Measurements from ENCODE around the gene CPXM1. TPM values are rescaled to one million over a fixed set of nuclear protein-coding genes. Genes with fewer than 3 reads are reported as not detected.
A peak's percentile ranks its signal among the peaks of the same experiment; 100 is the strongest.

The CPXM1 gene
- polyA plus RNA-seq, 2 donors, result 0.28 to 2.5 TPM

DNA sequence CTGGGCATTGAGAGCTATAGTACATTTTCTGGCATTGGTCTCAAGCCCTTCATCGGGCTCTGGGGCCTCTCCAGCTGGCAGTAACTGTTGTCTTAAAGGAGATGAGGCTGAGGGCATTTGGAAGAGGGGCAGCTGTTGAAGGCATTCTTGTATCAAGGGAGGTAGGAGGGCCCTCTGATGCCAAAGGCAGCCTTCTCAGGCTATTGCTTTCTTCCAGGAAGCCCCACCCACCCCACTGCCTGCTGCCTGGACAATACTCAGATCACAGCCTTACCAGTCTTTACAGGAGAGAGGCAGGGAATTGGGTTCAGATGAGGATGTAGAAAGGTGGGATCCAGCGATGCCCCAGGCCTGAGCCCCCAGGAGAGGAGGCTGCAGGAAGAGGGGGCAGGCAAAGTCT lies 46.0 kb downstream of the CPXM1 start:
- Histone ChIP-seq H3K4me1 (ENCODE audit: control insufficient read depth in 2 of 2, insufficient read depth in 2 of 2, low read length in 1 of 2) (peaks cover 9 to 12% of the 10 kb centered on the region in 2 donors), H3K36me3 (ENCODE audit: control insufficient read depth in 2 of 2, insufficient read depth in 2 of 2, low read length in 1 of 2) (no peaks in the 10 kb centered on the region), H3K9me3 (ENCODE audit: control insufficient read depth in 2 of 2, insufficient read depth in 1 of 2, low read depth in 1 of 2, low read length in 1 of 2) (no peaks in the 10 kb centered on the region), H3K4me3 (ENCODE audit: low read depth in 1 of 2, low read length in 2 of 2) (no peak overlapping the region), H3K27ac (ENCODE audit: low read depth in 2 of 2, low read length in 1 of 2) (no peak overlapping the region), H3K27me3 (ENCODE audit: control insufficient read depth in 1 of 2, insufficient read depth in 2 of 2, low read length in 2 of 2) (no peaks in the 10 kb centered on the region)
- 57 to 69% methylated on average over 2 of the region's 2 CpGs for WGBS, 2 donors

- H3K27me3 ChIP-seq (ENCODE audit: control insufficient read depth in 1 of 2, insufficient read depth in 2 of 2, low read length in 2 of 2), result no peaks in the 10 kb centered on the region
- H3K36me3 ChIP-seq (ENCODE audit: control insufficient read depth in 2 of 2, insufficient read depth in 2 of 2, low read length in 1 of 2), result no peaks in the 10 kb centered on the region
- no peak overlapping the region for H3K4me3 ChIP-seq (ENCODE audit: low read depth in 1 of 2, low read length in 2 of 2)
- H3K9me3 ChIP-seq (ENCODE audit: control insufficient read depth in 2 of 2, insufficient read depth in 1 of 2, low read depth in 1 of 2, low read length in 1 of 2), result no peaks in the 10 kb centered on the region
- H3K27ac ChIP-seq (ENCODE audit: low read depth in 2 of 2, low read length in 1 of 2), result no peak overlapping the region
- peaks cover 9 to 12% of the 10 kb centered on the region in 2 donors for H3K4me1 ChIP-seq (ENCODE audit: control insufficient read depth in 2 of 2, insufficient read depth in 2 of 2, low read length in 1 of 2)
- 77 to 84% methylated on average over 6 of the region's 6 CpGs for WGBS, 2 donors
Observed at GRCh38 chr20:2753461-2754040, 46.9 kb downstream of the CPXM1 start.

- Histone ChIP-seq H3K4me1 (ENCODE audit: control insufficient read depth in 2 of 2, insufficient read depth in 2 of 2, low read length in 1 of 2) (peaks cover 9 to 12% of the 10 kb centered on the region in 2 donors), H3K27ac (ENCODE audit: low read depth in 2 of 2, low read length in 1 of 2) (no peak overlapping the region), H3K9me3 (ENCODE audit: control insufficient read depth in 2 of 2, insufficient read depth in 1 of 2, low read depth in 1 of 2, low read length in 1 of 2) (no peaks in the 10 kb centered on the region), H3K4me3 (ENCODE audit: low read depth in 1 of 2, low read length in 2 of 2) (peak overlapping the region; percentile 40 to 44), H3K27me3 (ENCODE audit: control insufficient read depth in 1 of 2, insufficient read depth in 2 of 2, low read length in 2 of 2) (no peaks in the 10 kb centered on the region), H3K36me3 (ENCODE audit: control insufficient read depth in 2 of 2, insufficient read depth in 2 of 2, low read length in 1 of 2) (no peaks in the 10 kb centered on the region)
- 9 to 11% methylated on average over 45 to 47 of the region's 47 CpGs for WGBS, 2 donors
Observed at GRCh38 chr20:2752567-2753460, 47.6 kb downstream of the CPXM1 start.

DNA sequence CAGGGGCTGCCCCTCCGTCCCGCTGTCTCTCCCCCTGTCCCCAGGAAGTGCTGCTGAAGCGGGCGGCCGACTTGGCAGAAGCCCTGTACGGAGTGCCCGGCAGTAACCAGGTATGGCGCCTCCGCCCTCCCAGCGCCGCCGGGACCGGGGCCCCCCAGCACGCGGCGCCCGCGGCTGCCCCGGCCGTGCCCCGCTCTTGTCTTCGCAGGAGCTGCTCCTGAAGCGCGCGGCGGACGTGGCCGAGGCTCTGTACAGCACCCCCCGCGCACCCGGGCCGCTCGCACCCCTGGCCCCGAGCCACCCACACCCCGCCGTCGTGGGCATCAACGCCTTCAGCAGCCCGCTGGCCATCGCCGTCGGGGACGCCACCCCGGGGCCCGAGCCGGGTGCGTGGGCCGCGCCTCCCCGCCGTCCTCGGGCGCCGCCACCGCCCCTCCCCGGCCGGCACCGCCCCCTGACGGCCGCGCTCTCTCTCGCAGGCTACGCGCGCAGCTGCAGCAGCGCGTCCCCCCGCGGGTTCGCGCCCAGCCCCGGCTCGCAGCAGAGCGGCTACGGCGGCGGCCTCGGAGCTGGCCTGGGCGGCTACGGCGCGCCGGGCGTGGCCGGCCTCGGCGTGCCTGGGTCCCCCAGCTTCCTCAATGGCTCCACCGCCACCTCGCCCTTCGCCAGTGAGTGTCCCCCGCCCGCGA lies 48.4 kb downstream of the CPXM1 start:
- no peaks in the 10 kb centered on the region for H3K27me3 ChIP-seq (ENCODE audit: control insufficient read depth in 1 of 2, insufficient read depth in 2 of 2, low read length in 2 of 2)
- peaks cover 9 to 12% of the 10 kb centered on the region in 2 donors for H3K4me1 ChIP-seq (ENCODE audit: control insufficient read depth in 2 of 2, insufficient read depth in 2 of 2, low read length in 1 of 2)
- H3K4me3 ChIP-seq (ENCODE audit: low read depth in 1 of 2, low read length in 2 of 2), result peak overlapping the region; percentile 40 to 44
- H3K36me3 ChIP-seq (ENCODE audit: control insufficient read depth in 2 of 2, insufficient read depth in 2 of 2, low read length in 1 of 2), result no peaks in the 10 kb centered on the region
- peak overlapping the region in 1 of 2 donors; percentile 19 for H3K27ac ChIP-seq (ENCODE audit: low read depth in 2 of 2, low read length in 1 of 2)
- 1 to 2% methylated on average over 51 to 93 of the region's 93 CpGs for WGBS, 2 donors
- no peaks in the 10 kb centered on the region for H3K9me3 ChIP-seq (ENCODE audit: control insufficient read depth in 2 of 2, insufficient read depth in 1 of 2, low read depth in 1 of 2, low read length in 1 of 2)

DNA sequence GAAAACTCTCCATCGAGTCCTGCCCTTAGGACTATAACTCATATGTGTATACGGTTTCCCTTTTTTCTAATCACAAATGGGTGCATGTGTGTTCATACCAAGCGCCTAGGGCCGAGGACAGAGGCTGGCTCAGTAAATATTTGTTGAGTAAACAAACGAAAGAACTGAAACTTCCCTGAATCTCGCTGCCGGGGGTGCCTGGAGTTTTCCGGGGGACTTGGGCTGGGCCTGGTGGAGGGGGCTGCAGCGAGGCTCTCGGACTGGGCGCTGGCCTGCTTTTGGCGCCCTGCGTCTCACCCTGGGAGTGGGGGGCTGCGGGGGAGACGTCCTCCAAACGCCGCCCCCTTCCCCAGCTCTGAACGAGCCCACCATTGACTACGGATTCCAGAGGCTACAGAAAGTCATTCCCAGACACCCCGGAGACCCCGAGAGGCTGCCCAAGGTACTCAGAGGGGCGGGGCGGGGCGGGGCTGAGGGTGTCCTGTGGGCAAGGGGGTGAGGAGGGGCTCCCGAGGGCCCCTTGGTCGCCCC lies 49.0 kb downstream of the CPXM1 start:
- H3K27ac ChIP-seq (ENCODE audit: low read depth in 2 of 2, low read length in 1 of 2), result peak overlapping the region in 1 of 2 donors; percentile 19

DNA sequence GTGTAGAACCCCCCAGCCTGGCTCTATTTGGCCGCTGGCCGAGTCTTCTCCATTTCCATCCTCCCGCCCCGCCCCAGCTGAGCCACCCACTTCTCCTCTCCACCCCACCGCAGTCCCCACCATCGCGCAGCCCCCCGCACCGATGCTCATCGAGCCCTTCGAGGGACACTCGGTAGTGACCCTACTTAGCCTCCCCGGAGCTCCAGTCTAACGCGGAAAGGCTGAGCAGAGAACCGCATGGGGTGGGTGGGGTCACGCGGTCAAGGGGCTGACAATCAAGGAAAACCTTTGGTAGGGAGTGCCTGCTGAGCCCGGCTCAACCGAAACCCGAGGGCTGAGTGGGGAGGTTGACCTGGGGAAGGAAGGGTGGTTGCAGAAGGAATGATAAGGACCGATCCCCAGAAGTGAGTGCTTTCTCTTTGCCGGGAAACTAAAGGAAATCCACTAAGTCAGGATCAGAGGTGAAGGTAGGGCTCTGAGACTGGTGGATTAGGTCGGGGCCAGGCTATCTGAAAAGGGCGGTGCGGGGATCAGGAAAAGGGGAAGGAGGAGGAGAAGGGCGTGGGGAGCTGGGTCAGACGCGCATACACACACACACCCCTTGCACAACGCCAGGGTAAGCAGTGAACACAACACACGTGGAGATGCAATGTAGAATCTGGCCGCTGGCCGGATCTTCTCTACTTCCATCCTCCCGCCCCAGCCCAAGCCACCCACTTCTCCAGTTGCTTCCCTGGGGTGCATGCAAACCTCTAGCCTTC lies 49.8 kb downstream of the CPXM1 start:
- no peaks in the 10 kb centered on the region for H3K9me3 ChIP-seq (ENCODE audit: control insufficient read depth in 2 of 2, insufficient read depth in 1 of 2, low read depth in 1 of 2, low read length in 1 of 2)
- H3K36me3 ChIP-seq (ENCODE audit: control insufficient read depth in 2 of 2, insufficient read depth in 2 of 2, low read length in 1 of 2), result no peaks in the 10 kb centered on the region
- H3K27me3 ChIP-seq (ENCODE audit: control insufficient read depth in 1 of 2, insufficient read depth in 2 of 2, low read length in 2 of 2), result no peaks in the 10 kb centered on the region
- H3K27ac ChIP-seq (ENCODE audit: low read depth in 2 of 2, low read length in 1 of 2), result no peak overlapping the region
- H3K4me1 ChIP-seq (ENCODE audit: control insufficient read depth in 2 of 2, insufficient read depth in 2 of 2, low read length in 1 of 2), result peaks cover 9 to 11% of the 10 kb centered on the region in 2 donors
- H3K4me3 ChIP-seq (ENCODE audit: low read depth in 1 of 2, low read length in 2 of 2), result peak overlapping the region in 1 of 2 donors; percentile 9
- 8 to 15% methylated on average over 34 of the region's 34 CpGs for WGBS, 2 donors

More for the DNA sequence above, 49.0 kb downstream of the CPXM1 start:
- H3K36me3 ChIP-seq (ENCODE audit: control insufficient read depth in 2 of 2, insufficient read depth in 2 of 2, low read length in 1 of 2), result no peaks in the 10 kb centered on the region
- 1 to 2% methylated on average over 26 of the region's 26 CpGs for whole genome bisulfite sequencing, 2 donors
- no peaks in the 10 kb centered on the region for H3K9me3 ChIP-seq (ENCODE audit: control insufficient read depth in 2 of 2, insufficient read depth in 1 of 2, low read depth in 1 of 2, low read length in 1 of 2)
- peaks cover 9 to 12% of the 10 kb centered on the region in 2 donors for H3K4me1 ChIP-seq (ENCODE audit: control insufficient read depth in 2 of 2, insufficient read depth in 2 of 2, low read length in 1 of 2)
- no peaks in the 10 kb centered on the region for H3K27me3 ChIP-seq (ENCODE audit: control insufficient read depth in 1 of 2, insufficient read depth in 2 of 2, low read length in 2 of 2)
- peak overlapping the region; percentile 40 to 44 for H3K4me3 ChIP-seq (ENCODE audit: low read depth in 1 of 2, low read length in 2 of 2)

- Histone ChIP-seq H3K27ac (ENCODE audit: low read depth in 2 of 2, low read length in 1 of 2) (no peak overlapping the region), H3K27me3 (ENCODE audit: control insufficient read depth in 1 of 2, insufficient read depth in 2 of 2, low read length in 2 of 2) (no peaks in the 10 kb centered on the region), H3K36me3 (ENCODE audit: control insufficient read depth in 2 of 2, insufficient read depth in 2 of 2, low read length in 1 of 2) (no peaks in the 10 kb centered on the region), H3K4me1 (ENCODE audit: control insufficient read depth in 2 of 2, insufficient read depth in 2 of 2, low read length in 1 of 2) (peaks cover 9 to 11% of the 10 kb centered on the region in 2 donors), H3K4me3 (ENCODE audit: low read depth in 1 of 2, low read length in 2 of 2) (no peak overlapping the region), H3K9me3 (ENCODE audit: control insufficient read depth in 2 of 2, insufficient read depth in 1 of 2, low read depth in 1 of 2, low read length in 1 of 2) (no peaks in the 10 kb centered on the region)
- 33 to 48% methylated on average over 30 of the region's 30 CpGs for WGBS, 2 donors
Observed at GRCh38 chr20:2749951-2750490, 50.4 kb downstream of the CPXM1 start.

DNA sequence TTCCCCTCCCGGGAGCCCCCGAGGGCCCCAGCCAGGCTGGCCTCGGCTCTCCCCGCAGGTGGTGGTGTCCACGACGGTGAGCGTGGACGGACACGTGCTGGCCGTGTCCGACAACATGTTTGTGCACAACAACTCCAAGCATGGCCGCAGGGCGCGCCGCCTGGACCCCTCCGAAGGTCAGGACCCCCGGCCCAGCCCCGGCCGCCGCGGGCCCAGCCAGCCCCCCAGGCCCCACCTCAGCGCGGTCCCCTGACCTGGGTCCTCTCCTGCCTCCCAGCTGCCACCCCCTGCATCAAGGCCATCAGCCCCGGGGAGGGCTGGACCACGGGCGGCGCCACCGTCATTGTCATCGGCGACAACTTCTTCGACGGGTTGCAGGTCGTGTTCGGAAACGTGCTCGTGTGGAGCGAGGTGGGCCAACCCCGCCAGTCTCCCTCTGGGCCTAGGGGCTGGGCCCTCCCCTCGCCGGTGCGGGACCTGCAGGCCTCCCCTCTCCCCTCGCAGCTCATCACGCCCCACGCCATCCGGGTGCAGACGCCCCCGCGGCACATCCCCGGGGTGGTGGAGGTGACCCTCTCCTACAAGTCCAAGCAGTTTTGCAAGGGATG lies 51.0 kb downstream of the CPXM1 start:
- Histone ChIP-seq H3K4me3 (ENCODE audit: low read depth in 1 of 2, low read length in 2 of 2) (no peak overlapping the region), H3K9me3 (ENCODE audit: control insufficient read depth in 2 of 2, insufficient read depth in 1 of 2, low read depth in 1 of 2, low read length in 1 of 2) (no peaks in the 10 kb centered on the region), H3K27me3 (ENCODE audit: control insufficient read depth in 1 of 2, insufficient read depth in 2 of 2, low read length in 2 of 2) (no peaks in the 10 kb centered on the region), H3K4me1 (ENCODE audit: control insufficient read depth in 2 of 2, insufficient read depth in 2 of 2, low read length in 1 of 2) (peaks cover 9 to 11% of the 10 kb centered on the region in 2 donors), H3K36me3 (ENCODE audit: control insufficient read depth in 2 of 2, insufficient read depth in 2 of 2, low read length in 1 of 2) (no peaks in the 10 kb centered on the region), H3K27ac (ENCODE audit: low read depth in 2 of 2, low read length in 1 of 2) (no peak overlapping the region)
- 42 to 52% methylated on average over 45 to 49 of the region's 49 CpGs for WGBS, 2 donors

Measured in esophagus (tissue), 2 donors.